Transverse colon (tissue), 4 donors: Measurements from ENCODE around the gene FYCO1.

Experiments used
- EP300 ChIP-seq: sonication (generic); formaldehyde crosslinking; IDR thresholded peaks from one replicate; pipeline ENCODE4 v1.6.1; 2017; ENCODE audit warnings: antibody characterized with exemption, low read depth
- POLR2A ChIP-seq: fragments of 450-650 bp; IDR thresholded peaks from one replicate; pipeline ENCODE4 v1.6.1; 2016; ENCODE audit warnings: antibody characterized with exemption, mild to moderate bottlenecking, moderate library complexity
- POLR2AphosphoS5 ChIP-seq, 3 donors: sonication (generic); formaldehyde crosslinking; IDR thresholded peaks; one replicate each; pipeline ENCODE4 v1.6.1; 2016; ENCODE audit warnings: antibody characterized with exemption in 3 of 3
- TF ChIP-seq, protein P1 (sequence below), 5 experiments: fragments of 200-600 bp in 3 of 5; fragments of 450-650 bp in 2 of 5; sonication (generic) in 3 of 5; IDR thresholded peaks; 1 replicate in 2 of 5; 2 replicates in 3 of 5; pipeline ENCODE4 v1.5.1; 2016 to 2017; ENCODE audit warnings: antibody characterized with exemption in 5 of 5, inconsistent platforms in 3 of 5, mild to moderate bottlenecking in 2 of 5, moderate library complexity in 1 of 5

DNA sequence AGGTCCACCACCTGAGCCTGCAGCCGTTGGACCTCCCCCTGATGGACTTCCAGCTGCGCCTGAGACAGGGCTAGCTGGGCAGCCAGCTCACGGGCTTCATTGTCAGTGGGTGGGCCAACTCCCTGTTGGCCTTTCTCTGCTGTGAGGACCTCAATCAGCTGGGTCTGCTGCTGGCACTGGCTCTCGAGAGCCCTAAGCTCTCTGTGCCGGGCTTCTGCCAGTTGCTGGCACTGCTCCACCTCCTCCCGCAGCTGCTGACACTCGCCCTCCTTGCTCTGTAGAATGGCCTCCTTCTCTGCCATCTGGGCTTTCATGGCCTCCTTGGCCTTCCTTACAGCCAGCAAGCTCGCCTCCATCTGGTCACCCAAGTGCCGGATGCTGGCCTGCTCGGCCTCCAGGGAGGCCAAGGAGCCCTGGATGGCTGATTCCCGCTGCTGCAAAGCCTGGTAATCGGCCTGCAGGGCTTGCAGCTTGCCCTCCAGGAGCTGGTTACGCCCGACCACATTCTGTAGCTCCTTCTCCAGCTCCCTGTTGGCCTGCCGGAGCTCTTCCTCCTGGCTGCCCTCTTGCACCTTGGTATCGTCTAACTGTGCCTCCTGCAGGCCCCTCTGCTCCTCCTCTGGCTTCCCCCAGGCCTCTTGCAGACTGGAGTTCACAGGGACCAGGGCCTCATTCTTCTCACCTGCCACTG is 28.5 kb downstream of the FYCO1 start:
- TF ChIP-seq, protein P1, sequence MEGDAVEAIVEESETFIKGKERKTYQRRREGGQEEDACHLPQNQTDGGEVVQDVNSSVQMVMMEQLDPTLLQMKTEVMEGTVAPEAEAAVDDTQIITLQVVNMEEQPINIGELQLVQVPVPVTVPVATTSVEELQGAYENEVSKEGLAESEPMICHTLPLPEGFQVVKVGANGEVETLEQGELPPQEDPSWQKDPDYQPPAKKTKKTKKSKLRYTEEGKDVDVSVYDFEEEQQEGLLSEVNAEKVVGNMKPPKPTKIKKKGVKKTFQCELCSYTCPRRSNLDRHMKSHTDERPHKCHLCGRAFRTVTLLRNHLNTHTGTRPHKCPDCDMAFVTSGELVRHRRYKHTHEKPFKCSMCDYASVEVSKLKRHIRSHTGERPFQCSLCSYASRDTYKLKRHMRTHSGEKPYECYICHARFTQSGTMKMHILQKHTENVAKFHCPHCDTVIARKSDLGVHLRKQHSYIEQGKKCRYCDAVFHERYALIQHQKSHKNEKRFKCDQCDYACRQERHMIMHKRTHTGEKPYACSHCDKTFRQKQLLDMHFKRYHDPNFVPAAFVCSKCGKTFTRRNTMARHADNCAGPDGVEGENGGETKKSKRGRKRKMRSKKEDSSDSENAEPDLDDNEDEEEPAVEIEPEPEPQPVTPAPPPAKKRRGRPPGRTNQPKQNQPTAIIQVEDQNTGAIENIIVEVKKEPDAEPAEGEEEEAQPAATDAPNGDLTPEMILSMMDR (IDR thresholded peaks at IDR 0.05), result no peak
- no peak for TF ChIP-seq POLR2A
- no peak for TF ChIP-seq POLR2AphosphoS5 (IDR thresholded peaks at IDR 0.05)
- TF ChIP-seq EP300, result no peak
